GM12801 (cell line): ENCODE data around the gene DENND2A.

Source experiments
- CTCF ChIP-seq: IDR thresholded peaks from one replicate; pipeline ENCODE4 v1.5.1; 2011; ENCODE audit warnings: control low read depth; ENCODE audit not compliant: insufficient read length; ENCODE audit errors: extremely low read depth

DENND2A gene

GRCh38 chr7:140562926-140563481, 77.6 kb downstream of the DENND2A start:
- TF ChIP-seq CTCF, result no peak

- no peak for TF ChIP-seq CTCF
Observed at GRCh38 chr7:140559410-140559809, 81.2 kb downstream of the DENND2A start.

GRCh38 chr7:140557809-140558518, 82.6 kb downstream of the DENND2A start:
- no peak for TF ChIP-seq CTCF

GRCh38 chr7:140557069-140557468, 83.5 kb downstream of the DENND2A start:
- no peak for TF ChIP-seq CTCF

GRCh38 chr7:140552240-140552679, 88.4 kb downstream of the DENND2A start:
- no peak for TF ChIP-seq CTCF

DNA sequence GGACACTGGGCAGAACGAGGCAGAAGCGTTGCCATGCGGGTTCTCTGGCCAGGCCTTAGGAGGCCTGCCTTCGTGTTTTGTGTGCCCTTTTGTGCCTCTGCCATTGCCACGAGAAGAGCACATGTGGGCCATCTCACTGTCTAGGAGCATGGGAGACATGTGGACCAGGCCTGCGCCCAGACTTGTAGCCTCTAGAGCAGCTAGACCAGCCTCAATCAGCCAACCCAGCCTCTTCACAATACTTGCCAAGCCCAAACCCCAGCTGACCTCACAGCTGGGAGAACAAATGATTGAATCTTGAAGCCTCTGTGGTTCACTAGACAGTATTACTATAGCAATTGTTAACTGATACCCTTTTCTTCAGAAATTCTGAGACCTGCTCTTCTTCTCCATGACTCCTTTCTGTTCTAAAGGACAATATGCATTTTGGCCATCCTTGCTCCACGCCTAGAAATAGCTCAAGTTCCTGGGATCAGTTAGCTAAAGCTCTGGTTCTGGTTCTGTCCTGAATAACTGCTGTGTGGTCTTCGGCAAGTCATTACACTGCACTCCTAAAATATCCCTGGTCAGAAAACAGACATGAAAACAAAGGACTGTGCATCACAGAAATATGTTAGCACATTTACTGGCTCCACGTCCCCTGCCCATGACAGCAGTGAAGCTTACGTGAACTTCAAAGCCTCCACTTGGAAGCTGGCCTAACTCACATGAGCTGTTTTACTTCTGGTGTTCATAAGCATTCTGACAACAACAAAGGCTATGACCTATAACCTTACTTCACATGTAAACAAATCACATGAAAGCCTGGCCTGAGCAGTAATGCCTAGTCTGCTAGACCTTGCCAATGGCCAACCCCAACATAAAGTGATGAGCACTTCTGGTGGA, 89.0 kb downstream of the DENND2A start:
- no peak for TF ChIP-seq CTCF

DNA sequence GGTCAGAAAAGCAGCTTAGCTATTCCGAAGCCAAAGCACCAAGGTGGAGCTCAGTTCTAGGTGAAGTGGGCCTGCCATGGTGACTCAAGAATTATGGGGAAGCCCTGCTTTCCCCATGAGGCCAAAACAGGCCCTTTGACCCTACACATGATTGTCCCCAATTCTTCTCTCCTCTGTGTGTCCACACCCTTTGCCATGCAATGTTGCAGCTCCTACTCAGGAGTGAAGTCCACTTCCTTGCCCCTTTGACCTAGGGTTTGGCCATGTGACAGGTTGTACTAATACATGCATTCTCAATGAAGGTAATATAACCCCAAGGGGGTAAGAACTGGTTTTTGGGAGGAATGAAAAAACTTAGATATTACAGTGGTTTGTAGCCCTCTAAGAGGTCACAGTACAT, 93.7 kb downstream of the DENND2A start:
- no peak for TF ChIP-seq CTCF
